ENCODE data around the gene B3GNT4. TPM values are rescaled to one million over a fixed set of nuclear protein-coding genes. Genes with fewer than 3 reads are reported as not detected.
A peak's percentile ranks its signal among the peaks of the same experiment; 100 is the strongest.

B3GNT4 gene
- total RNA-seq, 1 donor from 2014 or later: 0.29 TPM

GRCh38 chr12:122206976-122207375, 3.5 kb downstream of the B3GNT4 start:
- Mint-ChIP-seq H3K9me3 (no peaks in the 10 kb centered on the region), H3K4me3 (no peak overlapping the region), H3K27ac (no peak overlapping the region), H3K27me3 (ENCODE audit: insufficient read depth) (peaks cover 18% of the 10 kb centered on the region), H3K4me1 (ENCODE audit: low read depth) (no peaks in the 10 kb centered on the region), H3K36me3 (ENCODE audit: low read depth) (peaks cover 20% of the 10 kb centered on the region)
- intact Hi-C loops (cut with micrococcal nuclease): no loop called here
- DNase-seq (ENCODE audit: low spot score): no peak

- H3K4me1 Mint-ChIP-seq (ENCODE audit: low read depth): no peaks in the 10 kb centered on the region
- no peaks in the 10 kb centered on the region for H3K9me3 Mint-ChIP-seq
- H3K27me3 Mint-ChIP-seq (ENCODE audit: insufficient read depth): peaks cover 18% of the 10 kb centered on the region
- H3K4me3 Mint-ChIP-seq: no peak overlapping the region
- no peak overlapping the region for H3K27ac Mint-ChIP-seq
- peaks cover 24% of the 10 kb centered on the region for H3K36me3 Mint-ChIP-seq (ENCODE audit: low read depth)
- intact Hi-C loops (cut with micrococcal nuclease): no loop called here
- DNase-seq (ENCODE audit: low spot score): no peak
Measured at GRCh38 chr12:122207391-122207790, 3.9 kb downstream of the B3GNT4 start.

- no peaks in the 10 kb centered on the region for H3K4me1 Mint-ChIP-seq (ENCODE audit: low read depth)
- H3K36me3 Mint-ChIP-seq (ENCODE audit: low read depth): peaks cover 28% of the 10 kb centered on the region
- no peaks in the 10 kb centered on the region for H3K9me3 Mint-ChIP-seq
- no peak for DNase-seq (ENCODE audit: low spot score)
- intact Hi-C loops (cut with micrococcal nuclease): no loop called here
- no peak overlapping the region for H3K27ac Mint-ChIP-seq
- H3K27me3 Mint-ChIP-seq (ENCODE audit: insufficient read depth): peaks cover 11% of the 10 kb centered on the region
- H3K4me3 Mint-ChIP-seq: no peak overlapping the region
Measured at GRCh38 chr12:122208073-122208820, 4.7 kb downstream of the B3GNT4 start.

- Mint-ChIP-seq H3K4me3 (no peak overlapping the region), H3K9me3 (no peaks in the 10 kb centered on the region), H3K27ac (no peak overlapping the region), H3K4me1 (ENCODE audit: low read depth) (no peaks in the 10 kb centered on the region), H3K27me3 (ENCODE audit: insufficient read depth) (no peaks in the 10 kb centered on the region), H3K36me3 (ENCODE audit: low read depth) (peaks cover 42% of the 10 kb centered on the region)
- intact Hi-C loops (cut with micrococcal nuclease): no loop called here
- DNase-seq (ENCODE audit: low spot score): no peak
Measured at GRCh38 chr12:122215771-122216170, 12.3 kb downstream of the B3GNT4 start.

GRCh38 chr12:122216445-122216844, 12.9 kb downstream of the B3GNT4 start:
- no peak for DNase-seq (ENCODE audit: low spot score)
- peaks cover 44% of the 10 kb centered on the region for H3K36me3 Mint-ChIP-seq (ENCODE audit: low read depth)
- no peaks in the 10 kb centered on the region for H3K9me3 Mint-ChIP-seq
- H3K27ac Mint-ChIP-seq: no peak overlapping the region
- no peak overlapping the region for H3K4me3 Mint-ChIP-seq
- no peaks in the 10 kb centered on the region for H3K4me1 Mint-ChIP-seq (ENCODE audit: low read depth)
- intact Hi-C loops (cut with micrococcal nuclease): no loop called here
- H3K27me3 Mint-ChIP-seq (ENCODE audit: insufficient read depth): no peaks in the 10 kb centered on the region

GRCh38 chr12:122225683-122226365, 22.3 kb downstream of the B3GNT4 start, which contains the start of gene DIABLO:
Gene DIABLO (minus strand): TSS chr12:122226052. CDS start chr12:122226014, 38 bp downstream.
- Mint-ChIP-seq H3K4me1 (ENCODE audit: low read depth) (peaks cover 32% of the 10 kb centered on the region), H3K36me3 (ENCODE audit: low read depth) (peaks cover 17% of the 10 kb centered on the region), H3K9me3 (no peaks in the 10 kb centered on the region), H3K4me3 (peak within 1 kb of the TSS; percentile 91), H3K27ac (peak within 1 kb of the TSS; percentile 90), H3K27me3 (ENCODE audit: insufficient read depth) (no peaks in the 10 kb centered on the region)
- intact Hi-C loops (cut with micrococcal nuclease): loop anchor here (1.0 to 10.0 kb wide), 17 partner anchors 19 to 1009 kb away; partner anchors contain the start of genes ANAPC5, B3GNT4, CFAP251 and KNTC1
- DNase-seq (ENCODE audit: low spot score): peak; percentile 100

- H3K36me3 Mint-ChIP-seq (ENCODE audit: low read depth): peaks cover 14% of the 10 kb centered on the region
Measured at GRCh38 chr12:122226366-122227125, 23.0 kb downstream of the B3GNT4 start.

GRCh38 chr12:122227341-122227740, 23.8 kb downstream of the B3GNT4 start:
- intact Hi-C loops (cut with micrococcal nuclease): loop anchor here (2.0 to 10.0 kb wide), 5 partner anchors 17 to 1007 kb away; partner anchors contain the start of genes MPHOSPH9, MTRFR, OGFOD2 and RHOF
- H3K27me3 Mint-ChIP-seq (ENCODE audit: insufficient read depth): no peaks in the 10 kb centered on the region
- no peak for DNase-seq (ENCODE audit: low spot score)
- H3K4me1 Mint-ChIP-seq (ENCODE audit: low read depth): peaks cover 32% of the 10 kb centered on the region
- no peaks in the 10 kb centered on the region for H3K9me3 Mint-ChIP-seq
- H3K27ac Mint-ChIP-seq: no peak overlapping the region
- peaks cover 14% of the 10 kb centered on the region for H3K36me3 Mint-ChIP-seq (ENCODE audit: low read depth)
- peak overlapping the region; percentile 75 for H3K4me3 Mint-ChIP-seq

More at GRCh38 chr12:122226366-122227125, 23.0 kb downstream of the B3GNT4 start:
- Mint-ChIP-seq H3K9me3 (no peaks in the 10 kb centered on the region), H3K27ac (no peak overlapping the region), H3K4me3 (peak overlapping the region; percentile 75), H3K4me1 (ENCODE audit: low read depth) (peaks cover 32% of the 10 kb centered on the region), H3K27me3 (ENCODE audit: insufficient read depth) (no peaks in the 10 kb centered on the region)
- DNase-seq (ENCODE audit: low spot score): no peak
- intact Hi-C loops (cut with micrococcal nuclease): loop anchor here (1.0 to 10.0 kb wide), 17 partner anchors 18 to 1008 kb away; partner anchors contain the start of genes ANAPC5, B3GNT4, CFAP251 and KNTC1

GRCh38 chr12:122228092-122228491, 24.6 kb downstream of the B3GNT4 start:
- no peak overlapping the region for H3K27ac Mint-ChIP-seq
- intact Hi-C loops (cut with micrococcal nuclease): loop anchor here (5.0 to 10.0 kb wide), 2 partner anchors 436 to 1007 kb away; partner anchors contain the start of genes MPHOSPH9, MTRFR and RHOF
- DNase-seq (ENCODE audit: low spot score): no peak
- H3K36me3 Mint-ChIP-seq (ENCODE audit: low read depth): peaks cover 16% of the 10 kb centered on the region
- H3K9me3 Mint-ChIP-seq: no peaks in the 10 kb centered on the region
- H3K27me3 Mint-ChIP-seq (ENCODE audit: insufficient read depth): no peaks in the 10 kb centered on the region
- peaks cover 32% of the 10 kb centered on the region for H3K4me1 Mint-ChIP-seq (ENCODE audit: low read depth)
- peak overlapping the region; percentile 75 for H3K4me3 Mint-ChIP-seq

GRCh38 chr12:122230798-122231197, 27.3 kb downstream of the B3GNT4 start:
- Mint-ChIP-seq H3K27me3 (ENCODE audit: insufficient read depth) (no peaks in the 10 kb centered on the region), H3K4me3 (no peak overlapping the region), H3K36me3 (ENCODE audit: low read depth) (peaks cover 25% of the 10 kb centered on the region), H3K4me1 (ENCODE audit: low read depth) (peaks cover 19% of the 10 kb centered on the region), H3K27ac (no peak overlapping the region), H3K9me3 (no peaks in the 10 kb centered on the region)
- no peak for DNase-seq (ENCODE audit: low spot score)
- intact Hi-C loops (cut with micrococcal nuclease): no loop called here

GRCh38 chr12:122232691-122233090, 29.2 kb downstream of the B3GNT4 start:
- H3K4me1 Mint-ChIP-seq (ENCODE audit: low read depth): peaks cover 7% of the 10 kb centered on the region
- H3K36me3 Mint-ChIP-seq (ENCODE audit: low read depth): peaks cover 26% of the 10 kb centered on the region
- H3K9me3 Mint-ChIP-seq: no peaks in the 10 kb centered on the region
- no peak for DNase-seq (ENCODE audit: low spot score)
- intact Hi-C loops (cut with micrococcal nuclease): no loop called here
- no peak overlapping the region for H3K4me3 Mint-ChIP-seq
- H3K27ac Mint-ChIP-seq: no peak overlapping the region
- H3K27me3 Mint-ChIP-seq (ENCODE audit: insufficient read depth): no peaks in the 10 kb centered on the region

- Mint-ChIP-seq H3K27ac (no peak overlapping the region), H3K9me3 (no peaks in the 10 kb centered on the region), H3K27me3 (ENCODE audit: insufficient read depth) (no peaks in the 10 kb centered on the region), H3K36me3 (ENCODE audit: low read depth) (peaks cover 30% of the 10 kb centered on the region), H3K4me1 (ENCODE audit: low read depth) (no peaks in the 10 kb centered on the region), H3K4me3 (no peak overlapping the region)
- DNase-seq (ENCODE audit: low spot score): no peak
- intact Hi-C loops (cut with micrococcal nuclease): no loop called here
Measured at GRCh38 chr12:122235741-122236140, 32.2 kb downstream of the B3GNT4 start.
